Keratinocyte (primary cell): ENCODE data around the gene CKLF.

Source experiments
- EZH2 ChIP-seq: IDR thresholded peaks from one replicate; pipeline ENCODE4 v1.6.1; 2012; ENCODE audit warnings: inconsistent platforms, mild to moderate bottlenecking, low read length, moderate library complexity
- TF ChIP-seq, protein P1 (sequence below), 3 experiments: IDR thresholded peaks in 1 of 3; conservative IDR thresholded peaks in 1 of 3; optimal IDR thresholded peaks in 1 of 3; 2 replicates in 2 of 3; 3 replicates in 1 of 3; pipeline versions ENCODE3 to v1.5.1; 2011; ENCODE audit warnings: low read length in 3 of 3, mild to moderate bottlenecking in 3 of 3, moderate library complexity in 2 of 3, control low read depth in 1 of 3, inconsistent platforms in 1 of 3; ENCODE audit not compliant: insufficient read depth in 2 of 3; ENCODE audit errors: extremely low read depth in 1 of 3

DNA sequence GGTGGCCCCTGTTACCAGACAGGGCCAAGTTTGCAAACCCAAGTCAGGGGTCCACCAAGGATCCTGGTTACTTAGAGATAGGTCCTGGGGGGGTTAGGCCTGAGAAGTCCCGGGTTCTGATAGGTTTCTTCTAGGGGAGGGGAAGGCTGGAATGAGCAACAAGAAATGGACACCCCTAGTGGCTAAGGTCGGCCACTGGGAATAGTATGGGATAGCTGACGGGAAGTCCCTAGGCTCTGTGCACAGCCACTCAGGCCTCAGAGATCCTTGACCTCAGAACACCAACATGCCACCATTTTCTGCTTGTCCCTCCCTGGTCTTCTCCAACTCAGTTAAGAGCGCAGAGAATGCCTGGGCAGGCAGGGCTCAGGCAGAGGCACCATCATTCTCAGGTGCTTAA lies 15.9 kb upstream of the CKLF start:
- TF ChIP-seq, protein P1, sequence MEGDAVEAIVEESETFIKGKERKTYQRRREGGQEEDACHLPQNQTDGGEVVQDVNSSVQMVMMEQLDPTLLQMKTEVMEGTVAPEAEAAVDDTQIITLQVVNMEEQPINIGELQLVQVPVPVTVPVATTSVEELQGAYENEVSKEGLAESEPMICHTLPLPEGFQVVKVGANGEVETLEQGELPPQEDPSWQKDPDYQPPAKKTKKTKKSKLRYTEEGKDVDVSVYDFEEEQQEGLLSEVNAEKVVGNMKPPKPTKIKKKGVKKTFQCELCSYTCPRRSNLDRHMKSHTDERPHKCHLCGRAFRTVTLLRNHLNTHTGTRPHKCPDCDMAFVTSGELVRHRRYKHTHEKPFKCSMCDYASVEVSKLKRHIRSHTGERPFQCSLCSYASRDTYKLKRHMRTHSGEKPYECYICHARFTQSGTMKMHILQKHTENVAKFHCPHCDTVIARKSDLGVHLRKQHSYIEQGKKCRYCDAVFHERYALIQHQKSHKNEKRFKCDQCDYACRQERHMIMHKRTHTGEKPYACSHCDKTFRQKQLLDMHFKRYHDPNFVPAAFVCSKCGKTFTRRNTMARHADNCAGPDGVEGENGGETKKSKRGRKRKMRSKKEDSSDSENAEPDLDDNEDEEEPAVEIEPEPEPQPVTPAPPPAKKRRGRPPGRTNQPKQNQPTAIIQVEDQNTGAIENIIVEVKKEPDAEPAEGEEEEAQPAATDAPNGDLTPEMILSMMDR (optimal IDR thresholded peaks at IDR 0.05 in 1 of 3, IDR thresholded peaks at IDR 0.05 in 1 of 3, conservative IDR thresholded peaks at IDR 0.05 in 1 of 3; ENCODE audit: extremely low read depth in 1 of 3, insufficient read depth in 2 of 3, low read length in 3 of 3), result no peak
- no peak for TF ChIP-seq EZH2
